Melanocyte of skin (primary cell): ENCODE measurements around the gene CCL22. TPM values are rescaled to one million over a fixed set of nuclear protein-coding genes. Genes with fewer than 3 reads are reported as not detected.

ENCODE experiments used
- small RNA-seq, 2 donors: library from RNA; depleted of rRNA; stranded (forward); fragments of <200 nt; gene quantifications; one replicate each; pipeline ENCODE3, GENCODE V24; 2012
- total RNA-seq, 2 donors: library from RNA; depleted of rRNA; stranded (reverse); fragments of >200 nt; gene quantifications; 2 replicates each; pipeline ENCODE4 v1.2.3, GENCODE V29; 2012

The CCL22 gene, protein sequence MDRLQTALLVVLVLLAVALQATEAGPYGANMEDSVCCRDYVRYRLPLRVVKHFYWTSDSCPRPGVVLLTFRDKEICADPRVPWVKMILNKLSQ
- not detected for total RNA-seq

DNA sequence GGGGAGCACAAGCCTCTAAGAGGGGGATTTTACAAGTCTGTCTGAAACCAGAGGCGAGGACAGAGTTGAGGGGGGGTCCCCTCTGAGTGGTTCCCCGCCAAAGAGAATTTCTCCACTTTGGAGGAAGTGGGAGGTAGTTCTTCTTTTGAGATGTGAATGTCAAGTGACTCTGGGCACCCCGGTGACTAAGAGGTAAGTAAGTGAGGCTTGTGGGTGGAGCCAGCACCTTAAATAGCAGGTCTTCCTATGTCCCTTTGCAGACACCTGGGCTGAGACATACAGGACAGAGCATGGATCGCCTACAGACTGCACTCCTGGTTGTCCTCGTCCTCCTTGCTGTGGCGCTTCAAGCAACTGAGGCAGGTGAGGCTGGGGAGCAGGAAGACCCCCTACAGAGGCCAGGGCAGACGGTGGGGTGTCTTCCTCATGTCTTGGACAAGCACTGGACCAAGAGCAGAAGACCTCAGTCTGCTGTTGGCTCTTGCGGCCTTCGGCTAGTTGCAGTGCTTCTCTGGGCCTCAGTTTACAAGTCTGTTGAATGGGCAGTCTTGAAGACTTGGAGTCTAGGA is at the start of gene CCL22:
Gene CCL22, plus strand, starts transcription at position 257 of the 569 bp plus-strand sequence. Its CDS starts 34 bp downstream, at position 291.

GRCh38 chr16:57372372-57373116 is 14.0 kb downstream of the CCL22 start, which contains the start of gene CX3CL1:
Gene CX3CL1 (plus strand): TSS chr16:57372490. CDS start chr16:57372569, 79 bp downstream.

DNA sequence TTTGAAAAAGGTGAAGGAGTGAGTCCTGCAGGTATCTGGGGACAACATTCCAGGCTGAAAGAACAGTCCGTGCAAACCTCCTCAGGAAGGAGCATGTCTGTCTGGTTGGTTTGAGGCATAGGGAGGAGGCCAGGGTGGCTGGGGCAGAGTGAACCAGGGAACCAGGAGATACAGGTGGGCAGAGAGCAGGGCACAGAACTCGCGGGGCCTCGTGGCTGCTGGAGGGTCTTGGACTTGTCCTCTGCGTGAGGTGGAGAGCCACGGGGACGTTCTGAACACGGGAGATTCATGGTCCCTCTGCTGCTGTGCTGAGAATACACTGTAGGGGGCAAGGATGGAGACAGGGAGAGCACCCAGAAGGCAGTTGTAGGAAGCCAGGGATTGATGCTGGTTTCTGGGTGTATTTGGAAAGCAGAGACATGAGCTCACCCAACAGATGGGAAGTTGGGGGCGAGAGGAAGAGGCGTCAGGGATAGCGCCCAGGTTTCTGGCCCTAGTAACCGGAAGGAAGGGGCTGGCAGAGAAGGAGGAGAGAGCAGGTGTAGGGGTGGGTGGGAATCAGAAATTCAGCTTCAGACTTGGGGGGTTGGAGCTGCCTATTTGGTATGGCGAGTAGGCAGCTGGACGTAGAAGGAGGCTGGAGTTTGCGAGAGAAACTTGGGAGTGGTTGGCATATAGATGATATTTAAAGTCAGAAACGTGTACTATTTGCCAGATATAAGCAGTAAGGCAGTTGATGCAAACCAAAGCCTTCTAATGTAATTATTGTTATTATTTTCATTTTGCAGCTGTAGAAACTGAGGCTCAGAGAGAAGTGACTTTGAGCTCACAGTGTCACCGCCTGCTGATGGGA is 45.6 kb downstream of the CCL22 start, which contains the start of gene CCL17:
Gene CCL17, plus strand, starts transcription at position 803 of the 853 bp plus-strand sequence. CDS start 9,166 bp downstream, outside the sequence.

Small RNAs within 50 kb of the gene (small RNA-seq; reads per million reads assigned to genes)
- 0 reads per million in 2 donors for gene AC108081.1

Other genes starting within 250 kb of the CCL22 start
- gene PSME3IP1, start 172.7 kb upstream of the CCL22 start, total RNA-seq: 10 to 100 TPM; 56.1 to 82.6 TPM
- gene RSPRY1, start 172.5 kb upstream of the CCL22 start, total RNA-seq: 10 to 100 TPM; 18.2 to 25.6 TPM
- gene ARL2BP, start 113.5 kb upstream of the CCL22 start, total RNA-seq: 10 to 100 TPM; 67.4 to 69.3 TPM
- gene PLLP, start 74.1 kb upstream of the CCL22 start, total RNA-seq: under 1 TPM; 0.69 to 1.00 TPM
- gene CX3CL1, start 13.7 kb downstream of the CCL22 start, total RNA-seq: 1 to 10 TPM; 1.0 to 3.3 TPM
- under 1 TPM in 1 of 2 donors, not detected in 1; 0.33 TPM for gene CCL17, start 46.0 kb downstream of the CCL22 start, total RNA-seq
- gene CIAPIN1, start 88.6 kb downstream of the CCL22 start, total RNA-seq: 100 to 1,000 TPM in 1 of 2 donors, 10 to 100 TPM in 1; 95.0 to 103 TPM
- gene COQ9, start 88.7 kb downstream of the CCL22 start, total RNA-seq: 10 to 100 TPM; 63.3 to 67.3 TPM
- 100 to 1,000 TPM; 102 to 146 TPM for gene POLR2C, start 103.9 kb downstream of the CCL22 start, total RNA-seq
- 1 to 10 TPM; 5.0 to 6.2 TPM for gene DOK4, start 127.7 kb downstream of the CCL22 start, total RNA-seq
- 1 to 10 TPM; 2.3 to 4.8 TPM for gene CCDC102A, start 177.8 kb downstream of the CCL22 start, total RNA-seq
- gene ADGRG5, start 183.9 kb downstream of the CCL22 start, total RNA-seq: under 1 TPM; under 0.01 to 0.33 TPM